ENCODE data around the gene IQCK. TPM values are rescaled to one million over a fixed set of nuclear protein-coding genes. Genes with fewer than 3 reads are reported as not detected.

The IQCK gene
- total RNA-seq, 1 donor from 2014 or later = 18.6 TPM

DNA sequence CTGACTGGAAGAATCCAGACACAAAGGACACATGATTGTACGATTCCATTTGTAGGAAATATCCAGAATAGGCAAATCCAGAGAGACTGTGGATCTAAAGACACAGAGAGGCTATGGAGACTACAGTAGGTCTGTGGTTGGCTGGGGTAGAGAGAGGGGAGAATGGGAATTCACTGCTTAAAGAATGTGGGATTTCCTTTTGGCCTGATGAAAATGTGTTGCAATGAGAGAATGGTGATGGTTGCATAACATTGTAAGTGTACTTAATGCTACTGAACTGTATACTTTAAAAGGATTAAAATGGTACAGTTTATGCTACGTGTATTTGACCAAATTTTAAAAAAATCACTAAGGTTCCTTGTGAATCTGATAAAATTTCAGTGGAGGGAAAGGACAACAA lies 104.5 kb downstream of the IQCK start:
- H3K27me3 Mint-ChIP-seq (ENCODE audit: unreplicated experiment) = peaks cover 3% of the 10 kb centered on the region
- no peaks in the 10 kb centered on the region for H3K9me3 Mint-ChIP-seq (ENCODE audit: unreplicated experiment)
- no peak for DNase-seq (ENCODE audit: low spot score)
- H3K4me3 Mint-ChIP-seq (ENCODE audit: unreplicated experiment) = no peak overlapping the region
- peaks cover 4% of the 10 kb centered on the region for H3K36me3 Mint-ChIP-seq (ENCODE audit: low read depth, unreplicated experiment)
- TF ChIP-seq, protein P1, sequence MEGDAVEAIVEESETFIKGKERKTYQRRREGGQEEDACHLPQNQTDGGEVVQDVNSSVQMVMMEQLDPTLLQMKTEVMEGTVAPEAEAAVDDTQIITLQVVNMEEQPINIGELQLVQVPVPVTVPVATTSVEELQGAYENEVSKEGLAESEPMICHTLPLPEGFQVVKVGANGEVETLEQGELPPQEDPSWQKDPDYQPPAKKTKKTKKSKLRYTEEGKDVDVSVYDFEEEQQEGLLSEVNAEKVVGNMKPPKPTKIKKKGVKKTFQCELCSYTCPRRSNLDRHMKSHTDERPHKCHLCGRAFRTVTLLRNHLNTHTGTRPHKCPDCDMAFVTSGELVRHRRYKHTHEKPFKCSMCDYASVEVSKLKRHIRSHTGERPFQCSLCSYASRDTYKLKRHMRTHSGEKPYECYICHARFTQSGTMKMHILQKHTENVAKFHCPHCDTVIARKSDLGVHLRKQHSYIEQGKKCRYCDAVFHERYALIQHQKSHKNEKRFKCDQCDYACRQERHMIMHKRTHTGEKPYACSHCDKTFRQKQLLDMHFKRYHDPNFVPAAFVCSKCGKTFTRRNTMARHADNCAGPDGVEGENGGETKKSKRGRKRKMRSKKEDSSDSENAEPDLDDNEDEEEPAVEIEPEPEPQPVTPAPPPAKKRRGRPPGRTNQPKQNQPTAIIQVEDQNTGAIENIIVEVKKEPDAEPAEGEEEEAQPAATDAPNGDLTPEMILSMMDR (IDR thresholded peaks at IDR 0.05; ENCODE audit: unreplicated experiment) = no peak
- peaks cover 6% of the 10 kb centered on the region for H3K4me1 Mint-ChIP-seq (ENCODE audit: unreplicated experiment)
- no peak overlapping the region for H3K27ac Mint-ChIP-seq (ENCODE audit: unreplicated experiment)

DNA sequence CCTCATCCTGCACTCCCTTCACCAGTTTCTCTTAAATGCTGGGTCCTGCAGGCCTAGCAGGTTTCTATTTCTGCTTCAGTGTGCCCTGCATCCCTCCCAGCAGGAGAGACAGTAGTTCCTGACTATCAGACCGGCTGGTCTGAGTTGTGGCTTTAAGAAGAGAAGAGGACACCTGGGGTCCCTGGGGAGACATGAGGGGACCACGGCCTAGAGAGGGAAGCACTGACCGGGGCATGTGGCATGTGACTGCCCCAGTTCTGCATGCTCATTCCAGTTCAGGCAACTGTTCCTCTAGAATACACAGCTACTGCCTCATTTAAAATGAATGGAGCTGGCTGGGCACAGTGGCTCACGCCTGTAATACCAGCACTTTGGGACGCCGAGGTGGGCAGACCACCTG lies 105.3 kb downstream of the IQCK start:
- DNase-seq (ENCODE audit: low spot score) = no peak
- peaks cover 3% of the 10 kb centered on the region for H3K27me3 Mint-ChIP-seq (ENCODE audit: unreplicated experiment)
- H3K4me1 Mint-ChIP-seq (ENCODE audit: unreplicated experiment) = peaks cover 6% of the 10 kb centered on the region
- H3K36me3 Mint-ChIP-seq (ENCODE audit: low read depth, unreplicated experiment) = peaks cover 4% of the 10 kb centered on the region
- TF ChIP-seq, protein P1 (IDR thresholded peaks at IDR 0.05; ENCODE audit: unreplicated experiment) = no peak
- H3K27ac Mint-ChIP-seq (ENCODE audit: unreplicated experiment) = no peak overlapping the region
- no peaks in the 10 kb centered on the region for H3K9me3 Mint-ChIP-seq (ENCODE audit: unreplicated experiment)
- H3K4me3 Mint-ChIP-seq (ENCODE audit: unreplicated experiment) = no peak overlapping the region

DNA sequence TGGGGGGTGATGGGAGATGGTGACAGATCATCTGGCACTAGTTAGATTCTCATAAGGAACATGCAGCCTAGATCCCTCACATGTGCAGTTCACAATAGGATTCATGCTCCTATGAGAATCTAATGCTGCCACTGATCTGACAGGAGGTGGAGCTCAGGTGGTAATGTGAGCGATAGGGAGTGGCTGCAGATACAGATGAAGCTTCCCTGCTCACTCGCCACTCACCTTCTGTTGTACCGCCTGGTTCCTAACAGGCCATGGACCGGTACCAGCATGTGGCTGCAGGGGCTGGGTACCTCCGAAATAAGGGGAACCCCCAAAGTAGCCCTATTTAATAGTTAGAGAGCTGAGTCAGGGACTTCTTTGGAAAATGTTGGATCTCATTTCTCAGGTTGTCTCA lies 106.1 kb downstream of the IQCK start:
- TF ChIP-seq, protein P1 (IDR thresholded peaks at IDR 0.05; ENCODE audit: unreplicated experiment) = no peak
- Mint-ChIP-seq H3K4me3 (ENCODE audit: unreplicated experiment) (no peak overlapping the region), H3K36me3 (ENCODE audit: low read depth, unreplicated experiment) (peaks cover 4% of the 10 kb centered on the region), H3K27me3 (ENCODE audit: unreplicated experiment) (peaks cover 3% of the 10 kb centered on the region), H3K27ac (ENCODE audit: unreplicated experiment) (no peak overlapping the region), H3K4me1 (ENCODE audit: unreplicated experiment) (peaks cover 6% of the 10 kb centered on the region), H3K9me3 (ENCODE audit: unreplicated experiment) (no peaks in the 10 kb centered on the region)
- DNase-seq (ENCODE audit: low spot score) = no peak

DNA sequence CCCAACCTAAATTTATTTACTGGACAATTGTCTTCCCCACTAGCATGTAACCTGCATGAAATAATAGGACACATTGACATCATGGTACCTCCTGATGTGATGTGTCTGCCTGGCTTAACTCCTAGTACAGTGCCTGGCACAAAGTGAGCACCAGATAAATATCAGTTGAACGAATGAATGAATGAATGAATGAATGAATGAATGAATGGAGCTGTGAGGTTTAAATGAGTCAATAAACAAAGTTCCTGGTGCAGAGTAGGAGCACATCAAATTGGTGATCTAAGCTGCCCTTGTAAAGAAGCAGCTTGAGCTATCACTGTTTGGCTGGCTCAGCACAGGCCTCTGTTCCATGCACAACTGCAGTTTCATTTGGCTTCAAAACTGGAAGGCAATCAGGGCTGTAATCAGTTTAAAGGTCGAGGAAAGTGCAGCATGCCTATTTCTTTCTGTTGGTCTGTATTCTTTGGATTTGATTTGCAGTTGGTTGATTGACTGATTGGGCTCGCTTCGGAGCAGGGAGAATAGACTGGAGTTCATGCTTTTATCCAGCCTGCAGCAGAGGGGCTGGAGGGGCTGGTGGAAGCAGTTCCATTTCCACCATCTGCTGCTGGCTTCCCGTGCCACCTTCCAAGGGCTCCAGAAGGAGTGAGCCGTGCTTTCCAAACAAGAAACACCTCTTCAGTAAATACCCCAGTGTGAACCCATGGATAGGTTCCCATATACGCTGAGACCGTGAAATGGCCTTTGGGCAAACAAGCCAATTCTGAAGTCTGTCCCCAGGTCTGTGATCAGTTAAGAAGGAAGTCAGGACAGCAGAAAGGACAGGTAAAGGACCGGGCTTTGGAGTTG lies 112.0 kb downstream of the IQCK start:
- no peaks in the 10 kb centered on the region for H3K9me3 Mint-ChIP-seq (ENCODE audit: unreplicated experiment)
- no peak for DNase-seq (ENCODE audit: low spot score)
- TF ChIP-seq, protein P1 (IDR thresholded peaks at IDR 0.05; ENCODE audit: unreplicated experiment) = no peak
- H3K36me3 Mint-ChIP-seq (ENCODE audit: low read depth, unreplicated experiment) = peaks cover 5% of the 10 kb centered on the region
- no peak overlapping the region for H3K27ac Mint-ChIP-seq (ENCODE audit: unreplicated experiment)
- no peak overlapping the region for H3K4me3 Mint-ChIP-seq (ENCODE audit: unreplicated experiment)
- no peaks in the 10 kb centered on the region for H3K27me3 Mint-ChIP-seq (ENCODE audit: unreplicated experiment)
- H3K4me1 Mint-ChIP-seq (ENCODE audit: unreplicated experiment) = peaks cover 4% of the 10 kb centered on the region

DNA sequence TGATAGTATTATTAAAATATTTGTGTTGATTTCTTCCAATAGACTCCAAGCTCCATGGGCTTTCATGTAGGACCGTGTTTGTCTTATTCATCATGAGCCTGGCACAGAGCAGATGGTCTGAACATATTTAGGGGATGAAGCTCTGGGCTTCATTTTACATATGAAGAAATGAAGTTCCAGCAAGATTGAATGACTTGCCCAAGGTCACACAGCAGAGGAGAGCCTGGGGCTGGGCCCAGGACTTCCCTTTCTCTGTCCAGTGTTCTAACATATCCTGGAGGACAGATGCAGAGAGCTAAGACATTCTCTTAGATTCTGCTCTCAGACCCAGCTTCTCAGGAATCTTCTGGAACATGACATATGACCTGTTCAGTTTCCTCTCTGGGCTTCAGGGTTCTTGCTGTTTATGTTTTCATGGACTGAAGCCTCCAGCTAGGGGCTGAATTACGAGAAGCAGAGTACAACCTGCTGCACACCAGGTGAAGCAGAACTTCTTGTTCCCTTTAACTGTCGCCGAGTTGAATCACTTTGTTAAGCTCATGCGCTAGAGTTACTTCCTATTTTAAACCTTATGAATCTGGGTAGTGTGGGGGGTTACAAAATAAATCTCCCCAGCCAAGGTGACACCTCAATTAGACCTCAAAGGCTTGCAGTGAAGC lies 113.0 kb downstream of the IQCK start:
- no peak for DNase-seq (ENCODE audit: low spot score)
- TF ChIP-seq, protein P1 (IDR thresholded peaks at IDR 0.05; ENCODE audit: unreplicated experiment) = no peak
- H3K4me3 Mint-ChIP-seq (ENCODE audit: unreplicated experiment) = no peak overlapping the region
- peaks cover 4% of the 10 kb centered on the region for H3K4me1 Mint-ChIP-seq (ENCODE audit: unreplicated experiment)
- no peaks in the 10 kb centered on the region for H3K27me3 Mint-ChIP-seq (ENCODE audit: unreplicated experiment)
- peaks cover 5% of the 10 kb centered on the region for H3K36me3 Mint-ChIP-seq (ENCODE audit: low read depth, unreplicated experiment)
- H3K27ac Mint-ChIP-seq (ENCODE audit: unreplicated experiment) = no peak overlapping the region
- no peaks in the 10 kb centered on the region for H3K9me3 Mint-ChIP-seq (ENCODE audit: unreplicated experiment)
